GM18498 (cell line): ENCODE results near the gene ASAP2.

ENCODE experiments used
- ATAC-seq: cut with Tn5 transposase; IDR thresholded peaks from one replicate; pipeline ENCODE4 v1.9.1; 2021; ENCODE audit warnings: mild to moderate bottlenecking, moderate library complexity; ENCODE audit not compliant: unreplicated experiment

The ASAP2 gene

GRCh38 chr2:9341337-9341887, 134.8 kb downstream of the ASAP2 start:
- ATAC-seq, result no peak

- ATAC-seq, result no peak
Observed at GRCh38 chr2:9342659-9343058, 136.0 kb downstream of the ASAP2 start.

DNA sequence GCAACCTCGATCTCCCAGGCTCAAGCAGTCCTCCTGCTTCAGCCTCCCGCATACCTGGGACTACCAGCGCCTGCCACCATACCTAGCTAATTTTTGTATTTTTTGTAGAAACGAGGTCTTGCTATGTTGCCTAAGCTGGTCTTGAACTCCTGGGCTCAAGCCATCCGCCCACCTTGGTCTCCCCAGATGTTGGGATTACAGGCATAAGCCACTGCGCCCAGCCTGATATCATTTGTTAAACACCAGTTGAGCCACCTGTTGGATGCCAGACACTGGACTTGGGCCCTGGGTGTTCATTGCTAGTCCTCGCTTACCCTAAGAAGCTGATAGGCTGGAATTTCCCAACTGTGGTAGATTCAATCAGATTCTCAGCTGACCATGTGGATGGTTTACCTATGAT, 136.9 kb downstream of the ASAP2 start:
- ATAC-seq, result no peak

DNA sequence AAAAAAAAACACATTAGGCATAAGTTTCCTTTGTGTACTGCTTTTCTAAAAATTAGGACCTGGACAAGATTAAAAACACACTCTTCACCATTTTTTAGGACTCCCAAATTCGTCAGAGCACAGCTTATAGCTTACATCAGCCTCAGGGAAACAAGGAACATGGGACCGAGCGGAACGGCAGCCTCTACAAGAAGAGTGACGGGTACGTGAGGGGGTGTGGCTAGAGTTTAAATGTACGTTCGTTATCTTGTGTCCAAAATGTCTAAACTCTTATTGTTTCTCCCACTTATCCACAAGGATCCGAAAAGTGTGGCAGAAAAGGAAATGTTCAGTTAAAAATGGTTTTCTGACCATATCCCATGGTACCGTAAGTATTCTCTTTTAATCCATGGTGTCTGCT, 137.8 kb downstream of the ASAP2 start:
- ATAC-seq, result no peak

GRCh38 chr2:9345343-9345742, 138.7 kb downstream of the ASAP2 start:
- no peak for ATAC-seq

GRCh38 chr2:9345997-9346396, 139.4 kb downstream of the ASAP2 start:
- no peak for ATAC-seq

DNA sequence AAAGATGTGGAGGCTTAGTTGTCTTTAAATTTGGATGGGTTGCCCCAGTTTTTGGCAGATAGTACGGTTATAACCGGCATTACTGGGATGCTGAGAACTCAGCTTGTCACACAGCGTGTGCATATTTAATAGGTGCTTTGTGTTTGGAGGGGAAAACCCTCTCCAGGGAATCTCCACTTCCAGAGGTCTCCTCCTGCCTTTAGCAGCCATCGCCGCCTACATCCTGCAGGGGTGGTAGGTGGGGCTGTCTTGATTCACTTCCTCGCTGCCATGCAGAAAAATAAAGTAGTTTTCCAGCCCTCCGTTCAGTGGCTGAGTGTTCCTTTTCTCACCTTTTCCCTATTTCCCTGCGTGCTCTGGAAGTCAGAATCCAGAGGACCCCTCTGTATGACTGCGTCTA, 140.3 kb downstream of the ASAP2 start:
- no peak for ATAC-seq

DNA sequence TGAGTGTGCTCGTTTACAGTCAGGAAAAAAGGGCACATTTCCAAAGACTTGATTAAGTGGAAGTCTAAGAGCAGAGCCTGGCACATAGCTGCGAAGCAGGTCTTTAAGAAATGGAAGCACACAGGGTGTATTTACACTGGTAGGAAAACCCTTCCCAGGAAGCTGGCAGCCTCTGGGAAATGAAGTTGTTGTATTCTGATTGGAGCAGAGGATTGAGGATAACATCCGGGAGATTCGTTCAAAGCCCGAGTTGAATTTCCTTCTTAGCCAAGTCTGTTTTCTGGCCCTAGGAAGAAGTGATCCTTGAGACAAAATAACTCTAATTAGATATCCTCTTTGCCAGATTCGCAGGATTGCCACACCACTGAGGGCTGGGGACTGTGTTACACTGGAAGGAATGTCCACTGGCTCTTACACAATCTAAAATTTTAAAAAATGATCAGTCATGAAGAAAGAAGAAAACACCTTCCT, 140.8 kb downstream of the ASAP2 start:
- ATAC-seq, result no peak

GRCh38 chr2:9354318-9354717, 147.7 kb downstream of the ASAP2 start:
- ATAC-seq, result no peak

- no peak for ATAC-seq
Observed at GRCh38 chr2:9355270-9355669, 148.7 kb downstream of the ASAP2 start.

DNA sequence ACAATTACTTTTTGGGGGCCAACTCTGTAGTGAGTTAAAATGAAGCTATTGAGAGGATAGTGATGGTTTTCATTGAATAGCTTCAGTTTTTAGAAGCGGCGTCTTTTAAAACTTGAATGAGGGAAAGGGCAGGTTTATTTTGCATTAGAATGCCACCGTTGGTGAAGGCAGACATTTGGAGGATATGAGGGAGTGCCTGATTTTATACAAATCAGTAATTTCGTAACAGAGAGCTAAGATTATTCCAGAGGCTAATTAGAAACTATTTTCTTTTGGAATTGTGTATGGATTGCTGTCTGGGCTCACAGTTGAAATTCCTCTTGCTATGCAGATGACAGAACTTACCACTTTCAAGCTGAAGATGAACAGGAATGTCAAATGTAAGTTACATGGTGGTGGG, 149.1 kb downstream of the ASAP2 start:
- ATAC-seq, result no peak

GRCh38 chr2:9356261-9356660, 149.6 kb downstream of the ASAP2 start:
- no peak for ATAC-seq

DNA sequence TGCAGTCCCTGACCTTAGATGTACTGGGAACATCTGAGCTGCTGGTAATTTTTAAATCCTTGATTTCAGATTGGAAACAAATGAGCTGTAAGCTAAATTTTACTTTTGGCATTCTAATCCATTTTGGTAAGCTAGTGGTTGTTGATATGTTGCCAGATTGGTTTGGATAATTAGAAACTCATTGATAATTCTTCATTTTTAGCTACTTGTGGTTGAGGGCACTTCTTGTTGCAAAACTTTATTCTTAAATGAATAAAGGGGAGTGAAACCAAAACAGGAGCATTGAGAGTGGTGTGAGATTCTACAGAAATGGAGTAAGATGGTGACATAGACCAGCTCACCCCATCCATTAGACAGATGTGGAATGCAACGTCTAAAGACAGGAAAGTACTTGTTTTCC, 152.2 kb downstream of the ASAP2 start:
- ATAC-seq, result no peak

- ATAC-seq, result no peak
Observed at GRCh38 chr2:9359463-9359862, 152.9 kb downstream of the ASAP2 start.

DNA sequence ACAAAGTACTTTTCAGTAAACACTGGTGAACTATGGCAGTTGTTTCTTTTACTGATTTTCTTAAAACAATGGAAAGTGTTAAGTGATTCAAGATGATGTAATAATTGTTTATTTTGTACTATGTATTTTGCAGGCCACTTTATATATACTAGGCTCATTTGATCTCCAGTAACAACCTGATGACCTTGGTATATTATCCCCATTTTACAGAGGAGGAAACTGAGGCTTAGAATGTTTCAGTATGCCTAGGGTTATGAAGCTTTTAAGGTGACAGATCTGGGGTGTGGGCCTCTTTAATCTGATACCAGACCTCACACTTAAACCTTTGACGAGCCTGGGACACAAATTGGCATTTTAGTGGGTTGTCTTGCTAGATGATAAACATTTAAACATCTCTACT, 153.5 kb downstream of the ASAP2 start:
- ATAC-seq, result no peak

DNA sequence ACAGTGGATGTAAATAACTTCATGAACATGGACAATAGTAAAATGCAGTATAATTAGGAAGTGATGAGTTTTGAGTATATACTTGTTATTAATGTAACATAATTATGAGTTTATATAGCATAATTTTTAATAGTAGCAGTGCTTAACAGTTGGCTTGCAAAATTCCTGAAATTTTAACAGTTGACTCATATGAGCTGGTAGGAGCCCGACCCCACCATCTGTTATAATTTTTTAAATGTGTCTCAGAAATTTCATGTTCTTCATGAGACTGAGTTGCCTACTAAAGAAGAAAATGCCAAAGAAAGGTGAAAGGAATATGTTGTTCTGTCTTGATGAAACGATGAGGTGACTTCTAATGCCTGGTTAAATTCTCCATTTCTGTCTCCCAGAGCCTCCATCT, 154.1 kb downstream of the ASAP2 start:
- no peak for ATAC-seq

DNA sequence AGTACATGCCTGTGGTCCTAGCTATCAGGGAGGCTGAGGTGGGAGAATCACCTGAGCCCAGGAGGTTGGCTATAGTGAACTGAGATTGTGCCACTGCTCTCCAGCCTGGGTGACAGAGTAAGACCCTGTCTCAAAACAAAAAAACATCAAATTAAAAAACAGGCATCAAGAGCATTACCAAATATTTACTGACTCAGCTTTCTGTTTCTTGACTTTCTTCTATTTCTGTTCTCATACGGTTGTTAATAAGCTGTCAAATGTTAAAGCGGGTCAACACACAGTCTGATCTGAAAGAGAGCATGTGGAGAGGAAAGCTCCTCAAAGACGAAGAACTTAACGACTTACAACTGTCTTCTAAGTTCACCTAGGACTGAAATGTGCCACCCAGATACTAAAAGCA, 157.8 kb downstream of the ASAP2 start:
- no peak for ATAC-seq

DNA sequence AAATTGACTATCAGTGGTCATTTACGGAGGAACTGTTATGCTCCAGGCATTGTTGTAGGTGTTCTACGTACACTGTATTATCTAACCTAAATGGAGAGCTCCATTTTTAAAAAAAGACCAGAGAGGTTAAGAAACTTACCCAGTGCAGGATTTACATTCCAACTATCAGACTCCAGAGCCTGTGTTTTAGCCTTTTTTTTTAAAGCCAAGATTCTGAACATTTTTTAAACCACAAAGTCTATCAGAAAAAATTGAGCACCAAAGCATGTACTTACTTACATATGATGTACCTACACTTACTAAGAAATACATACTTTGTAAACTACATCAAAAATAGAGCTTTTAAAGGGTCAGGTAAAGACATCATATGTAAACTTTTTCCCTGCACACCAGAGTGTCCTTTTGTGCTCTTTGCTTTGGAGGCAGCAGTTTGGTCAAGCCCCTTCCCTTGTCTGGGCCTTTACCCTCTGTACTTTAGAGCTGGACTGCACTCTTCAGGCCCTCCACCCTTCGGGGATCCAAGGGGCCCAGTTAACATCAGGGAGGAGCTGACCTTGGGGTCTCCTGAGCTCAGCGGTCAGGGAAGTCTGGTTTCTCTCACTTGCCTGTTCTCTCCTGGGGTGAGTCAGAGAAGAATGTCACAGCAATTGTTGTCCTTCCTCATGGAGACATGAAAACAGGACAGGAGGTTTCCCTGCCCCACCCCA, 158.3 kb downstream of the ASAP2 start:
- ATAC-seq, result no peak

DNA sequence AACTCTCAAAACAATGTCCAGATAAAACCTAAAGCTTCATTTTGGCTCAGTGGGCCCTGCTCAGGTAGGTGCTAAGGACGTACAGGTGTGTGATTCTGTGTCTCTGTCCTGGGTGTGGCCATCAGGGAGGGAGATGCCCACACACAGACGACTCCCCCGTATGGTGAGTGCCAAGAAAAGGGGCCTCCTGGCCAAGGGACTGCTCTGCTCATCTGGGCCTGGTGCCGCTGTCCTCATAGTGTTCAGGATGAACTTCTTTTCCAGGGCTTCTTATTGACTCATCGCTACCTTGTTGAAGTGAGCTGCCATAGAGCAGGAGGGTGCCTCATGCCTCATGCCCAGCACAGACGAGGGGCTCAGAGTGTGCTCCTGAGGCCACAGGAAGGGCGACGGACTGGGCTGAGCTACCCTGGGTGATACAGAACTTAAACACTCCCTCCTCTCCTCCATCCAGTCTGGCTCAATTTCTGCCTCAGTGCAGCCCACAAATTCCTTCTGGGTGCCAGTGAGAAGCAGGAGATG, 158.9 kb downstream of the ASAP2 start:
- ATAC-seq, result no peak

DNA sequence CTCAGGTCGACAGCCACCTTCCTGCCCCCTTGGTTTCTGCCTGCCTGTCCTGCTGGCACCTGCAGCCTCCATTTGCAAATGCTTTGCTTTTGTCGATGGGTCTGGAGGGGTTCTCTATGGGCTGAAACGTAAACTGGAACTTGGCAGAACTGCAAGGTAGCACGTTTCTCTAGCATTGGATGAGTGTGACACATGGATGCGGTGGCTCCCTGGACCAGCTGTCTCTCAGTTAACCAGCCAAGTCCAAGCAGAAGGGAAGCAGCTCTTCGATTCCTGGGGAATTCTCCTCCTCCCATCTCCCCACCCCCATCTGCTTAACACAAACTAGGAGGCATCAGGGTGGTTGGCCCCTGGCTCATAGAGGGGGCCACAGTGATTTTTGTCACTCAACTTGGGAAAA, 159.4 kb downstream of the ASAP2 start:
- no peak for ATAC-seq

DNA sequence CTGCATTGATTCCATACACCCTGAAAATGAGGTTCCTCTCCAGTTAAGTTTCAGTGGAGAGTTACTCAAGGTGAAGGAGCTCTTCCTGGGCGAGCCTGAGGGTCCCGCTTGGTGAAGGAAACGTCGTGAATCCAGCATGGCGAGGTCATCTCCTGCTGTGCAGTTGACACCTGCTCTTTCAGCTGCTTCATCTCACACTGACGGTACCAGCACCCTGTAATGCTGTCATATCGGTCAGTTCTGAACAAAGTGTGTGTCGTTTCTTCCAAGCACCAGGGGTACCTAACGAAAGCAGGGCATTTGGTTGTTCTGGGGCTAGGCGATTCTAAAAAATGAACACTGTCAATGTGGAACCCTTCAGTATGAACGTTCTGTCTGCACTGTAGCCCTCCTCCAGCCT, 164.1 kb downstream of the ASAP2 start:
- no peak for ATAC-seq

DNA sequence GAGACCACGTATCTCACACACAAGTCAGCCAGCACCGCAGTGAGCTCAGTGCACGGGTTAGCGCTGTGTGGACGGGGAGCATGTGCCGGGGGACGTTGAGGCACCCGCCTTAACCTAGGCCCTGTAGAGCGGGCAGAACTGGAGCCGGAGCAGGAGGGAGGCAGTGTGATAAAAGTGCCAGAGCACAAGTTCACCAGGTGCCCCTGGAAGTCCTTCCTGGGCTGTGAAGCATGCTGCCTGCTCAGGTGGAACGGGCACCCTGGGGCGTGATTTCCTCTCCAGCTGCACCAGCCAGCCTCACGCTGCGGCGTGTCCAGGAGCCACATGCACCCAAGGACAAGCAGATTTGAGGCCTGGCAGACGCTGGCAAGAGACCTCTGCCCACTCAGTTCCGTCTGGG, 166.4 kb downstream of the ASAP2 start:
- peak; percentile 85 for ATAC-seq

DNA sequence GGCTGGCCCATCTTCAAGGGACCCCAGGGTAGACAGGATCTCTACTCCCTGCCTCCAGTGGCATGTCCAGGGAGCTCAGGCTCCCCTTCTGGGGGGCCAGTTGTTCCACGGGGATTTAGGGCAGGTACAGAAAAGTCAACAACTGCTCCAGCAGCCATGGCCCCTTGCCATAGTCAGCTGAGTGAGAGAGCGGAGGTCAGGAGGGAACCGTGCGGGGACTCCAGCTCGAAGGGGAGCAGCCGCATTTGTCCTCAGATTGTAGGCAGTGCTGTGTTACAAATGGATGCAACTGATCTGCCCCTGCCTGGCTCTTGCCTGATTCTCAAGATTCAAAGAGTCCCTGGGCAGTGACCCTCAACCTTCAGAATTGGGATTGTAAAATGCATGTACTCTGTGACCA, 166.9 kb downstream of the ASAP2 start:
- ATAC-seq, result no peak
